ENCODE measurements around the gene ANXA2.
"Not testable (repeated sequence)": the region's sequence is repeated elsewhere in the genome, so short reads cannot be mapped to it uniquely, and the experiment has no call there.

Gene ANXA2

GRCh38 chr15:60397772-60398445 is at the start of gene ANXA2:
Gene ANXA2, minus strand, starts transcription at chr15:60397986. Its CDS starts 11,911 bp downstream, at chr15:60386075.
- DNase-seq, result peak; percentile 81

DNA sequence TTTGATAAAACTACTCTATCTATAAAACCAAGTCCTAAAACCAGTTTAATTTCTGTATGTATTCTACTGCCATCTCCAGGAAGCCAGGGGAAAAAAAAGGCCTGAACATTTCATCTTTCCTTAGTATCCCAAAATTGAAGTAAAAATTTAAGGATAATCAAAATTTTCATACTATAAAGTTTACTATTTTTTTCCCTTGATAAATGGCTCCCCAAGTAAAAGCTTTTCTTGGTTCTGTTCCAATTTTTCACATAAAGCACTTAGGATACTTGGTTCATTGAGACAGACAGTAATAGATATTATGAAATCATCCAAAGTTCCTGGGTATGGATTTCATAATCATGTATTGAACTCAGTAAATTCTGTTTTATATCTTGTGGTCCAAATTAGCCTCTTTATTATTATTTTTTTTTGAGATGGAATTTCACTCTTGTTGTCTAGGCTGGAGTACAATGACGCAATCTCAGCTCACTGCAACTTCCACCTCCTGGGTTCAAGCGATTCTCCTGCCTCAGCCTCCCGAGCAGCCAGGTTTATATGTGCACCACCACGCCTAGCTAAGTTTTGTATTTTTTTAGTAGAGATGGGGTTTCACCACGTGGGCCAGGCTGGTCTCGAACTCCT is 46.6 kb upstream of the ANXA2 start:
- no peak for DNase-seq

DNA sequence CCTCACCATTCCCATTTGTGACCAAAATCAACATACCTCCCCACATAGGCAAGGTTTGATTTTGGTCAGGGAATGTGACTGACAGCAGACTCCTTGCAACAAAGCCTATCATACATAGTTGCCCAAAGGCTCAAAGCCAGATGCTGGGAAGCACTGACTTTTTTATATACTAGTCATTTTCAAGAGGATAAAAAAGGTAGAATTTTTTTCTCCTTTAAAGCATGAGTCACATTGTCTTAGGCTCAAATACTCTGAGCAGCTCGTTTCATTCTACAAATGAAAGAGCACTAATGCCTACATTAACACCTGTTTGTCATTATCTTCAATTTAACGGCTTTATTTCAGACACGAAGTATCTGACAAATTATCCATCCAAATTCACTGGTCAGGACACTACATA is 45.0 kb upstream of the ANXA2 start:
- no peak for DNase-seq

- no peak for DNase-seq
Observed at GRCh38 chr15:60442031-60442650, 44.4 kb upstream of the ANXA2 start.

GRCh38 chr15:60441331-60441730 is 43.5 kb upstream of the ANXA2 start:
- DNase-seq, result no peak

DNA sequence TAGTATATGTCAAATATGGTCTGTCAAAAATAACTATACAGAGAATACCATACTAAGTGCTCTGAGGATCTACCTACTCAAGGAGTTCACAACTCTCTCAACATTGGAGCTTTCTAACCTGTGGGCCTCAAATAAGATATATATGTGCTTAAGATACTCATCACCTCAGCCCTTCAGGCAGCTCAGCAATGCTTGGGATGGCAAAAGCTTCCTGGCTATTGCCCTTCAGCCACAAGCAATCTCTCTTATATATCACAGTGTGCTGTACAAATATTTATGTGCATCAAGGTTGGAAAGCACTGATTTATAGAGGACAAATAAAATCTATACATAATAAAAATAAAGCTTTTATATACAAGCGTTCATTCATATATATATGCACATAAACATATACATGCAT is 40.9 kb upstream of the ANXA2 start:
- DNase-seq, result no peak

- DNase-seq, result no peak
Observed at GRCh38 chr15:60428935-60429334, 31.1 kb upstream of the ANXA2 start.

GRCh38 chr15:60426870-60427508 is 29.2 kb upstream of the ANXA2 start:
- no peak for DNase-seq

- DNase-seq, result no peak
Observed at GRCh38 chr15:60425461-60425860, 27.7 kb upstream of the ANXA2 start.

- DNase-seq, result no peak
Observed at GRCh38 chr15:60424006-60424405, 26.2 kb upstream of the ANXA2 start.

DNA sequence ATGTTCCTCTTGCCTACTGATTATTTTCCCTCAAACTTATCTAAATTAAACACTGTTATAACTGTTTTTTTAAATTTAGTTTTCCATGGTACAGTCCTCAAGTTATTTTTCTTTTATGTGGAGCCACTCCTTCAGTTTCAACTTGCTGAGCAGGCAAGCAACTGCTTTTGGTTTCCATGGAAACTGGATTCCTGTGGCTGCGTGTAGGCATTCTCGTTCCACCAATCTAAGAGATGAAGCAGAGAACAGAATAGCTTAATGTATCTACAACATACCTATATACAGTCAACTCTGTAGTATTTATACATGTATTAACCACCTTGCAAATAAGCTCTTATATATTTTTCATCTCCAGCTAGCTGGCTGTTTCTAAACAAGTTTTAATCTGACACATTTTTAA is 25.8 kb upstream of the ANXA2 start:
- DNase-seq, result no peak

- DNase-seq, result no peak
Observed at GRCh38 chr15:60421544-60421943, 23.8 kb upstream of the ANXA2 start.

DNA sequence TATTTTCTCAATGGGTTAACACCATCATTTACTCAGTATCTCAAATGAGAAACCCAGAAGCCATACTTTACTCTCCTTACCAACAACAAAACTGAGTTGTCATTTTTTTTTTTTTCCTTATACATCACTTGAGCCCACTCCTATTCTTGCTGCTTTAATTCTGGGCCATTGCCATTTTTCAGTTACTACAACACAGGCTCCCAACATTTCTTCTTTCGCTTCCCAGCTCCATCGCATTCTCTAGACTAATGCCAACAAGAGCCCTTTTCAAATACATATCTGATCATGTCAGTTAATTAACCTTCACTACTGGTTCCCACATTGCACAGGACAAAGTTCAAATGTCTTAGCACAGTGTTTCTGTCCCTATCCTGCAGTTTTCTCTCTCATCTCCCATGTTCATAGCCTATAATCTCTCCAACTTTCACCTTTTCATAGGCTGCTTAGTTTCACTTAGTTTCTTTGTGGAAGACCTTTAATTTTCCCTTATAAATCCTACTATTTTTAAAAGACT is 22.5 kb upstream of the ANXA2 start:
- no peak for DNase-seq

DNA sequence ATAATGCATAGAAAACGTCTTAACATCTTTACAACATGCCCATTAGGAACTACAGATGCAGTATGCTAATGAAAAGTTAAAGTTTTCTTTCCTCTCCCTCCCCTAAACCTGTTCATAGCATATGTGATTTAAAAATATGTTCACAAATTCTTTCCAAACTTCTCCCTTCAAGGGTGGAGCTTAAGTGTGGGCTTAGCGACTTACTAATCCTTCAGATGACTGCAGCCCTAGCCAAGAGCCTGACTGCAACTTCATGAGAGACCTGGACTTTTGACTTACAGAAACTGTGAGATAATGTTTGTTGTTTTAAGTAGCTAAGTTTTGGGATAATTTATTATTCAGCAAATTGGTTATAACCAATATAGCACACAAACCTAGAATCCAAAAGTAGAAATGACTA is 22.0 kb upstream of the ANXA2 start:
- DNase-seq, result no peak

- DNase-seq, result no peak
Observed at GRCh38 chr15:60418096-60418495, 20.3 kb upstream of the ANXA2 start.

DNA sequence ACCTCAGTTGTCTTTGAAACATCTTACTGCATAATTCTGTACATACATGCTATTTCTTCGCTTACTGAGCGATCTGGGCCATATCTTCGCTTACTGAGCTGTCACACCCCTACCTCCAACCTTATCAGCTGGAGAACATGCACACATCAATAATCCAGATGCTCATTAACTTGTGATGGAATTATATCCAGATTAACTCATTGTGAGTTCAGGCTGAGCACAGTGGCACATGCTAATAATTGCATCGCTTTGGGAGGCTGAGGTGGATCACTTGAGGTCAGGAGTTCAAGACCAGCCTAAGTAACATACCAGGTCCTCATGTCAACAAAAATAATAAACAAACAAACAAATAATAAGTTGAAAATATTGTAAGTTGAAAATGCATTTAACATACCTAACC is 19.3 kb upstream of the ANXA2 start:
- DNase-seq, result no peak

- DNase-seq, result no peak
Observed at GRCh38 chr15:60416484-60416883, 18.7 kb upstream of the ANXA2 start.

DNA sequence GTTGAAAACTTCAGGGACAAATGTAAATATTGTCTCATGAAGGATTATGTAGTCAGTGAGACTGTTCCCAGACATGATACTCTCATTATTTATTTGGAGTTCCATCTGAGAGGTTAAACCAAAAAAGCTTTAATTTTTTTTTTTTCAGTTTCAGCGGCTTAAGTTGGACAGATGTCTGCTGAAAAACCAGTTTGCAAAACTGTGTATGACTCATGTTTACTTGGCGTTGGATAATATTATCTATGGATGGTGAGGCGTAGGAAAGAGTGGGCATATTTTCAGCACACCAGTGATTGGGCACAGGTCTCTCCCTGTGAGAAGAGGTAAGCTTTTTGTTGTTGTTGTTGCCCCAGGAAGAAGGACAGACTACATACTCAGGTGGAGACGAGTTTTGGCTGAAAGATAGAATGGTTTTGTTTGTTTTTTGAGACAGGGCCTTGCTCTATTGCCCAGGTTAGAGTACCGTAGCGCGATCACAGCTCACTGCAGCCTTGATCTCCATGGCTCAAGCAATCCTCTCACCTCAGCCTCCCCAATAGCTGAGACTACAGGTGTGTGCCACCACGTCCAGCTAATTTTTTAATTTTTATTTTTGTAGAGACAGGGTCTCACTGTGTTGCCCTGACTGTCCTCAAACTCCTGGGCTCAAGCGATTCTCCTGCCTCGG is 16.4 kb upstream of the ANXA2 start:
- no peak for DNase-seq

- no peak for DNase-seq
Observed at GRCh38 chr15:60413231-60413824, 15.5 kb upstream of the ANXA2 start.

GRCh38 chr15:60412807-60413206 is 15.0 kb upstream of the ANXA2 start:
- not testable (repeated sequence) for DNase-seq

DNA sequence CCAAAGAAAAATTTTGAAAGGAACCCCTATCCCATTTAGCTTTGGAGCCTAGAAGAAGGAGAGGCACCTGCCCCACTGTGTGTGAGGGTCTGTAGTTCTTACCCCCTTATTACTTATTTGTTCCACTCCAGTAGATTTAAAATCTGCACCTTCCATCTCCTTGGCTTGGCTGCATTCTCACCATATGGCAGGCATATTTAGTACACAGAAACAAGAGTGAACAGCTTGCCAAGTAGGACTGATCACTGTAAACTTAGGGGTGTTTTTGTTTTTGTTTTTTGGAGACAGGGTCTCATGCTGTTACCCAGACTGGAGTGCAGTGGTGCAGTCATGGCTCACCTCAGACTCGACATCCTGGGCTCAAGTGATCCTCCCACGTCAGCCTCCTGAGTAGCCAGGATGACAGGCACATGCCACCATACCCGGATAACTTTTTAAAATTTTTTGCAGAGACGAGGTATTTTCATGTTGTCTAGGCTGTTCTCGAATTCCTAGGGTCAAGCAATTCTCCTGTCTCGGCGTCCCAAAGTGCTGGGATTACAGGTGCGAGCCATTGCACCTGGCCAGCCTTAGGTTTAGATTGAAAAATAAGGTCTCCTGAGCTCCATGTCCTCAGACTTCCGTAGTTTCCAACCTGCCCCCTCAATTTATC is 14.1 kb upstream of the ANXA2 start:
- DNase-seq, result no peak

DNA sequence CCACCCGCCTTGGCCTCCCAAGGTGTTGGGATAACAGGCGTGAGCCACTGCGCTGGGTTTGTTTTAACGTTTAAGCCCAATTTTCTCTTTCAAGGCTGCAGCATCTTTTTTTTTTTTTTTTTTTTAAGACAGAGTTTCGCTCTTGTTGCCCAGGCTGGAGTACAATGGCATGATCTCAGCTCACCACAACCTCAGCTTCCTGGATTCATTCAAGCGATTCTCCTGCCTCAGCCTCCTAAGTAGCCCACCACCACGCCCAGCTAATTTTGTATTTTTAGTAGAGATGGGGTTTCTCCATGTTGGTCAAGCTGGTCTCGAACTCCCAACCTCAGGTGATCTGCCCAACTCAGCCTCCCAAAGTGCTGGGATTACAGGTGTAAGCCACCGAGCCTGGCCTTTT is 12.6 kb upstream of the ANXA2 start:
- DNase-seq, result not testable (repeated sequence)

Data from stimulated activated CD4-positive, alpha-beta T cell treated with anti-CD3 and anti-CD28 coated beads, Interleukin-4, amount 100 ng/mL, for 24 hours (primary cell).